T-helper 2 cell treated with Interferon-gamma antibody and Interleukin-4, amounts not matched to agents 100 ng/mL and 5 ng/mL, for 36 hours (primary cell): Measurements from ENCODE around the gene TGFBR2. TPM values are rescaled to one million over a fixed set of nuclear protein-coding genes. Genes with fewer than 3 reads are reported as not detected.

Experiments
- intact Hi-C: fragments of 100-400 bp; cut with micrococcal nuclease; formaldehyde crosslinking; loops from one replicate; pipeline ENCODE4 v1.15.1; 2023
- total RNA-seq: library from RNA; stranded (reverse); gene quantifications from 2 replicates; pipeline ENCODE4 v1.2.3, GENCODE V29; 2022

Gene TGFBR2
- total RNA-seq, 1 donor from 2014 or later, result 44.2 TPM

DNA sequence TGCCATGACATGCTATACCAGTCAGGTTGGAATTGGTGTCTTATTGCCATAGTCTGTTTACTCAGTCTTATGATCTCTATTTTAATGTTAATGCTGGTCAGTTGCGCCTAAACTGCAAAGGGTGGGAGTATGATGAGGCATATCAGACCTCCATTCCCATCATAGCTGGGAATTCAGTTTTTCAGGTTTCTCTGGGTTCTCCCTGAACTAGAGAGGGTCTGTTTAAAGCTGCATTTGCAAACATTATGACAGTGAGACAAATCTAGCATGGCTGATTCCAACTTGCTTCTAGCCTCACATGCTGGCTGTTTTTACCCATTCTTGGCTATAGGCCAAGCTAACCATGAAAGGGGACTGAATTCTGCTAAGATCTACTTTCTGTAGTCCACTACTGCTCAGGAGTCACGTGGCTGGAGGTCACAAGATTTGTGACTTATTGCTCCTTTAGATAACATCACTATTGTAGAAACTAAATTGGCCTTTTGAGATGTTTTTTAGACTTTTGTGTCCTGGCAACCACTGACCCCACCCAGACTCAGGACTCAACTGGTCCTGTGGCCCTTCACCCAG, 96.5 kb downstream of the TGFBR2 start:
- intact Hi-C loops, result no loop called here

DNA sequence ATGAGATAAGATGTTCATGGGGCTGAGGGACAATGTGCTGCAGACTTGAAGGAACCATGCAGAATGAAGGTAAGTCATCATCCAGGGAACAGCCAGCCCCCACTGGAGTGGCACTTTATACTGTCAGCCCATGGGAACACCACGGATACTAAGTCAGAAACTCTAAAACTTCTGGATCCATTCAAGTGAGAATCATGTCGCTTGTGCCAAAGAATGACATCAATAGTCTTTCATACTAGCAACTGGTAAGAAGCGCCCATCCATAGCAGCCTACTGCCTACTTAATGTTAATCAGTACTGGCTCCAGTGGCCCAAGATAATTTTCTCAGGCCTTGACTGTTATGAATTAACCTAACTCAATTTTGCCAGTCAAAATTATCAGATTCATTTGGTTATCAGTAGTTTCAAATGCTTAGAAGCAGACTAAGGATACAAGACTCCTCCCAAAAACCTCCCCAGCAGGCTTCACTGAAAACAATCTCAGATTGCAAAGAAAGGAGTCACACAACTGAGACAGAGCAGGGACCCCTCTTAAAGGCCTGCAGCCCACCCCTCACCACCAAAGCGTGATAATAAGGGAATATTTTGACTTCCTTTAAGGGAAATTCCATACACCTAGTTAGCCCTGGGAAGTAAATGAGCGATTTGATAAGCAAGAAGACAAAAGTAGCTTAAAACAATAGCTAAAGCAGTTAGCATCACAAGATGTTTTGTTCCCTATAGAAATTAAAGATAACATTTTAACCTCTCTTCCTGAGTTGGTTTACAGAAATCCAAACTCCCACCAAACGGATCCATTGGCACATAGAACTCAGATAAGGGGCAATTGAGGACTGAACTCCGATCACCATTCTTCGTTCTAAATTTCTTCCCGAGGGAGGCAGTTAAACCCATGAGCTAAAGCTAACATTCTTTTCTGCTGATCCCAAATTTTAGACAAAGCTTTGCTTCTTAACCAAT, 98.8 kb downstream of the TGFBR2 start:
- intact Hi-C loops, result no loop called here

GRCh38 chr3:30707825-30708224, 101.4 kb downstream of the TGFBR2 start:
- intact Hi-C loops, result no loop called here

DNA sequence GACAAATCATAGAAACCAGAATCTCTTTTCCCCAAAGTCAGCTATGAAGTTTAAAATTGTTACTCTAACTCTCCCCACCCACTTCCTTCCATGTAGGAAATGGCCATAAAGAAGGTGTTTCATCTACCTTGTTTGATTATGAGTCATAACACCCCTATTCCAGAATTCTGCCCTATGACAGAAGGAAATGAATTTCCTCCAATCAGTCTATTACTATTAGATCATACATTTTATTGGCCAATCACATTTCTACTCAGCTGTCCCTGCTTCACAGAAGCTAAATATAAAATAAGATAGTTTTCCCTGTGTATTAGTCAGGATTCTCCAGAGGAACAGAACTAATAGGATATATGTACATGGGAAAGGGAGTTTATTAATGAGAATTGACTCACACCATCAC, 102.1 kb downstream of the TGFBR2 start:
- intact Hi-C loops, result no loop called here

DNA sequence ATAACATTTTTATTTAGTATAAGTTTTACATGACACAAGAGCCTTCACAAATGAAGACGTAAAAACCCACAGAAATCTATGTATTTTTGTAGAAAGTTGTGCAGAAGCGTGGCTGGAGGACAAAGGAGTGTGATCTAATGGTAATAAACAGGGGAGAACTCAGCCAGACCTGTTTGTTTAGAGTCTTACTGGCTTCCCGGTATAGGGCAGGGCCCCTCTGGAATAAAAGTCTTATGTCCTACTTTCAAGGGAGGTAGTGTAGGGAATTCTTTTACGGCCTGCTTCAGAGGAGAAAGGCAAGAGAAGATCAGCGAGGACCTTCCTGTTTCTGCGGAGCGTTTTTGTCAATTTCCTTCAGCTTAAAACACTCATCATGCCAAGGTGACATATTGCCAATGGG, 103.6 kb downstream of the TGFBR2 start:
- intact Hi-C loops, result no loop called here

DNA sequence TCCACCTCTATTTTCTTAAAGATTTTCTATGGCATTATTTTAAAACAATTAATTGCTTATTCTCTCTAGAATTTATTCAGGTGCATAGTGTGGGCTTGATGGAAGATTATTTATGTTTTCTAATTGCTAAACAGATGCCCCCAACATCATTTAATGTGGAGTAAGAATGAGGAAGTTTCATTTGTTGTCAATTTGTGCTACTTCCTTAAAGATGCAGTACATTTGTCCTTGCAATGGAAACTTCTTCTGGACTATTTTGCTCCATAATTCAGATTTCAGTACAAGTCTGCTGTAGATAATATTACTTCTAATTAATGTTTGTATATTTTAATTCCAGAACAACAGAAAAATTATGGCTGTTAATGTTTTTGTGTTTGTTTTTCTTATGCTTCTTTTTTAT, 104.8 kb downstream of the TGFBR2 start:
- intact Hi-C loops, result no loop called here

DNA sequence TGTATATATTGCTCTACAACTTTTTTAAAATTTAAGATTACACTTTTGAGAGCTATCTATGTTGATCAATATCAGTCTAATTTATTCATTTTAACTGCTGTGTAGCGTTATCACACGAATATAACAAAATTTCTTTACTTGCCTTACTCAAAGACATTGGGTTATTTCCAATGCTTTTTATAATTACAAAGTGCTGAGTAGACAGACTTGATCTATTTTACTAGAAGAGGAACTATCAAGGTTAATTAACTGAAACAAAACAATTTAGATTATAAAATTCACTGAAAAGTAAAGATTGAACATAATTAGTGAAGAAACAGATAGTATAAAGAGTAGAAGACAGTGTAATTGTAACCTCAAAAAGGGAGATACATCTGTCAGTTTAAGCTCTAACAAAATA, 105.5 kb downstream of the TGFBR2 start:
- intact Hi-C loops, result no loop called here

GRCh38 chr3:30712991-30713390, 106.6 kb downstream of the TGFBR2 start:
- intact Hi-C loops, result no loop called here

GRCh38 chr3:30713885-30714503, 107.6 kb downstream of the TGFBR2 start:
- intact Hi-C loops, result no loop called here

- intact Hi-C loops, result no loop called here
These were observed 113.1 kb downstream of the TGFBR2 start for GRCh38 chr3:30719536-30719935.

- intact Hi-C loops, result no loop called here
These were observed 114.3 kb downstream of the TGFBR2 start for GRCh38 chr3:30720586-30721313.

- intact Hi-C loops, result no loop called here
These were observed 114.9 kb downstream of the TGFBR2 start for GRCh38 chr3:30721314-30721634.

DNA sequence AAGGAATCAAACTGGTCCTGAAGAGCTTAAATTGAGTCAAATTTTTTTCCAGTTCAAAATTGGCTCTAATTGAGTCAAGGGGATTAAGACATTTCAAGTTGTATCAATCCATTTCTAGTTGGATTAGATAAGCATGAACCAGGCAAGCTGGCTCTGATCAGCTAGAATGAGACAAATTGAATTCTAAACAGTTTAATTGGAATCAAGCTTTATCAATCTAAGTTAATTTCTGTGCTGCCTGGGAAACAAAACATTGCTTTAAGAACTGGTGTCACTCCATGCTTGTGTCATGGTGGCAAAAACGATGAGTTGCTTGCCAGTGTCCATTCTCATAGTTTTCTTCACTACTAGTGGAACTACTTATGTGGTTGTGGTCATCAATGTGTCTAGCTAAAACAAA, 116.8 kb downstream of the TGFBR2 start:
- intact Hi-C loops, result no loop called here

DNA sequence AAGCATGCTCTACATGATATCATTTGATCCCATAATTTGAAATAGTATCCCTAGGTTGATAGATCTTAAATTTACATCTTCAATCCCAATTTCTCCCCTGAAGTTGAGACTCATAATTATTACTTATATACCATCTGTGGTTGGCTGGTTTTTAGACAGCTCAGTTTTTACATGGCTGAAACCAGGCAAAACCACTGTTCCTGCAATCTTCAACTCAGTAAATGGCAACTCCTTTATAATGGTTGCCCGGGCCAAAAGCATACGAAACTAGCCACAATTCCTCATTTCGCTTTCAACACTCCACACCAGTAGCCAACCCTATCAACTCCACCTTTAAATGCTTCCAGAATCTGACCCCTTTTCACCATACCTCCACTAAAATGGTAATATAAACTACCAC, 118.5 kb downstream of the TGFBR2 start:
- intact Hi-C loops, result no loop called here

DNA sequence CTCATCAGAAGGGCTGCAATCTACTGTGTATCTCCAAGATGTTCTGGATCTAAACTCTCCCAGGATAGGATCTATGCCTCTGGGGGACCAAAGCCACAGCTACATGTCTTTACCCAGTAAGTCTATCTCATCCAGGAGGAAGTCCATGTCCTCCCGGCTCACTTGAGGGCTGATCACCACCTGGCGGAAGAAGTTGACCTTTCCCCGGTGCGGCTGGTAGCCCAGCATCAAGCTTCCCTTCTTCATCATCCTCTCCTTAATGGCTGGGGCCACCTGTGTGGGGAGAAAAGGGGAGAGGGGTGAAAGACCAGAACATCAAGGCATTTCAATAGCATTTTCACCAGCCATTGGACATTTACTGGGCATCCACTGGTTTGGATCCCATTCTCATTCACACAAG, 121.7 kb downstream of the TGFBR2 start:
- intact Hi-C loops, result no loop called here

GRCh38 chr3:30729512-30729911, 123.1 kb downstream of the TGFBR2 start:
- intact Hi-C loops, result no loop called here

- intact Hi-C loops, result no loop called here
These were observed 123.5 kb downstream of the TGFBR2 start for GRCh38 chr3:30729936-30730335.

DNA sequence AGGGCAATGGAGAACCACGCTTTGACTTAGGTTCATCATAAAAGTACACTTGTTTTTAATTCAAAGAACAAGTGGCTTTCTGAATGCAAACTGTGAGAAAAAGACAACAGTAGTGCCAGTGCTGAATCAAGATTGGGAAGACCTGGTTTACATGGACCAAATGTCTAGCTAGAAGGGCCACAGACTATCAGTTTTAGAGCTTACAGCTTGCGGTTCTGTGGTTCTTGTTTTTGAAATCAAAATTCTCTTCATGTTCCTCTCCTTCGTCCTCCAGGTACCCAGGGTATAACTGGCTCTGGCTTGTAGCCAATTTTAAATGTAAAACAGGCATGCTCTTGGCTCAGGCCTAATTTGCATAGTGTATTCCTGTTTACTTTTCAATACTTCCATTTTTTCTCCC, 124.6 kb downstream of the TGFBR2 start:
- intact Hi-C loops, result no loop called here

DNA sequence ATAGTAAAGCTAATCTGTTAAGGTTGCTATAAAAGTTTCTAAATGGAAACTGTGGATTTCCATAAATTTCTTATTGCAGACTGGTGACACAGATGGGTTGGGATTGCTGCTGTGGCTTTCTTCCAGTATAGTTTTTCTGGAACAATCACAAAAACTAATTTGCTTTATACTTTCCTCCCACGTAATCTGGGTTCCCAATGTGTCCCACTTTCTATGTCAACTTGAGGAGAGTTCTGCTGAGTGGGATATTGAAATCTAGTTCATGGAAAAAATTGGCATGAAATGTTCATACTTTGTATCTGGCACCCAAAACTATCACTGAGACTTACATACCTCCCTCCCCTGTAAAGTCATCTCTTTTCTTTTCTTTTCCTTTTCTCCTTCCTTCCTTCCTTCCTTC, 126.8 kb downstream of the TGFBR2 start:
- intact Hi-C loops, result no loop called here

DNA sequence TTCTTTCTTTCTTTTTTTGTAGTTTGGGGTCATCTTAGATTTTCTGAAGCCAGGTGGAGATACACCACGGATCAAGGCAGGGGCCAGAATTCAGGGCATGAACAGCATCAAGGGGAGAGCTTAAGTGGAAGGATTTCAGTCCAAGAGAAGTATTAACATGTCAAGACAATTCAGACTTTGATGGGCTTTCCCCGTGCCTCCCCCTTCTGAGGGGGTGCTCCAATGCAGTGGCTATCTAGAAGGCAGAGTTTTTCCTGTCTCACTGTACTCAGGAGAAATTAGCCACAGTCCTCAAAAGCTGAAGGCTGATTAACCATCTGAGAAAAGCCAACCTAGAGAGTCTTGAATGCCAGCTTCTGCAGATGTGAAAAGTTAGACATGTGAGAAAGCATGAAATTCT, 127.3 kb downstream of the TGFBR2 start:
- intact Hi-C loops, result no loop called here

DNA sequence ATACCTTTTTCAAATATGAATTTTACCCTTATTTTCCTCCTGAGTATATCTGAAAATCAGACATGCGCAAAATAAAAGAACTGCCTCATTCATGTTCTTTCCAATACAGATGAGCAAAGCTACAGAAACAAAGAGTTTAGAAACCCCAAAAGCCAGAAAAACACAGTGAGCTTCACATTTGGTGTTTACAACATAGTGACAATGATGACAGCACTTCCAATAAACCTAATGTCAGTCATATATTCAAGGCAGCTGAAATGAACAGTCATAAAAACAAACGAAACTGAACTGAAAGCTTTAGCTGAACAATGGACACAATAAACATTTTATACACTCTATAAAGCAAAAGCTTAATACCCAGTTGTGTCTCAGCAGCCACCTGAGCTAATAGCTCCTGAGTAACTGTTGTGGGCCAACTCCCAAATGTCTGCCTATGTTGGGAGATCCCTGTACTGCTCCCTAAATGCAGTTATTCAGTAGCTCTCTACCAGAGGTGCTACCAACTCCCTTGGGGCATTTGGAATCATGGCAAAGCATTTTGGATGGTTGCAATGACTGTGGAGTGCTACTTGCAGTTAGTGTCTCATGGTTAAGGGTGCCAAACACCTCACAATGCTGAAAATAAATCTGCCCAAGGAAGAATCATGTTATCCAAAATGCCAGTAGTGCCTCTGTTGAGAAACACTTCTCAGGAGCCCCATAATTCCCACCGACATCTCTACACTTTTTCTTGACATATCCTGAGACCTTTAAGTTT, 131.5 kb downstream of the TGFBR2 start:
- intact Hi-C loops, result no loop called here
